ENCODE measurements around the gene GLRX5.

Gene GLRX5

GRCh38 chr14:95549656-95550585 is 15.1 kb downstream of the GLRX5 start:
- Histone ChIP-seq H3K36me3 (ENCODE audit: control insufficient read depth, insufficient read depth, low read length) (peaks cover 10% of the 10 kb centered on the region; the same call in 1 of the 2 replicates), H3K9ac (ENCODE audit: low read depth, low read length) (no peak overlapping the region), H3K27me3 (ENCODE audit: control insufficient read depth, insufficient read depth, low read length) (no peaks in the 10 kb centered on the region), H3K9me3 (ENCODE audit: control insufficient read depth, insufficient read depth, low read length) (no peaks in the 10 kb centered on the region), H3K27ac (ENCODE audit: low read depth, low read length) (no peak overlapping the region), H3K4me1 (ENCODE audit: control insufficient read depth, insufficient read depth, low read length) (no peaks in the 10 kb centered on the region), H3K4me3 (ENCODE audit: low read depth, low read length) (no peak overlapping the region)

GRCh38 chr14:95551435-95551834 is 16.6 kb downstream of the GLRX5 start:
- Histone ChIP-seq H3K36me3 (ENCODE audit: control insufficient read depth, insufficient read depth, low read length) (no peaks in the 10 kb centered on the region), H3K27me3 (ENCODE audit: control insufficient read depth, insufficient read depth, low read length) (peaks cover 8% of the 10 kb centered on the region), H3K9ac (ENCODE audit: low read depth, low read length) (no peak overlapping the region), H3K27ac (ENCODE audit: low read depth, low read length) (no peak overlapping the region), H3K4me1 (ENCODE audit: control insufficient read depth, insufficient read depth, low read length) (no peaks in the 10 kb centered on the region), H3K9me3 (ENCODE audit: control insufficient read depth, insufficient read depth, low read length) (no peaks in the 10 kb centered on the region), H3K4me3 (ENCODE audit: low read depth, low read length) (no peak overlapping the region)

- no peak overlapping the region for H3K9ac ChIP-seq (ENCODE audit: low read depth, low read length)
- H3K27me3 ChIP-seq (ENCODE audit: control insufficient read depth, insufficient read depth, low read length): peaks cover 11% of the 10 kb centered on the region
- H3K4me1 ChIP-seq (ENCODE audit: control insufficient read depth, insufficient read depth, low read length): peaks cover 8% of the 10 kb centered on the region; the same call in 1 of the 2 replicates
- H3K36me3 ChIP-seq (ENCODE audit: control insufficient read depth, insufficient read depth, low read length): no peaks in the 10 kb centered on the region
- H3K9me3 ChIP-seq (ENCODE audit: control insufficient read depth, insufficient read depth, low read length): no peaks in the 10 kb centered on the region
- H3K27ac ChIP-seq (ENCODE audit: low read depth, low read length): no peak overlapping the region
- H3K4me3 ChIP-seq (ENCODE audit: low read depth, low read length): no peak overlapping the region
Measured at GRCh38 chr14:95553141-95553540, 18.3 kb downstream of the GLRX5 start.

GRCh38 chr14:95555053-95555452 is 20.2 kb downstream of the GLRX5 start:
- Histone ChIP-seq H3K27ac (ENCODE audit: low read depth, low read length) (no peak overlapping the region), H3K4me3 (ENCODE audit: low read depth, low read length) (no peak overlapping the region), H3K9me3 (ENCODE audit: control insufficient read depth, insufficient read depth, low read length) (no peaks in the 10 kb centered on the region), H3K9ac (ENCODE audit: low read depth, low read length) (no peak overlapping the region), H3K27me3 (ENCODE audit: control insufficient read depth, insufficient read depth, low read length) (peaks cover 11% of the 10 kb centered on the region), H3K36me3 (ENCODE audit: control insufficient read depth, insufficient read depth, low read length) (no peaks in the 10 kb centered on the region), H3K4me1 (ENCODE audit: control insufficient read depth, insufficient read depth, low read length) (peaks cover 9% of the 10 kb centered on the region; the same call in 1 of the 2 replicates)

GRCh38 chr14:95557291-95557690 is 22.4 kb downstream of the GLRX5 start:
- Histone ChIP-seq H3K27me3 (ENCODE audit: control insufficient read depth, insufficient read depth, low read length) (peaks cover 13% of the 10 kb centered on the region), H3K4me3 (ENCODE audit: low read depth, low read length) (no peak overlapping the region), H3K4me1 (ENCODE audit: control insufficient read depth, insufficient read depth, low read length) (peaks cover 19% of the 10 kb centered on the region; the same call in 1 of the 2 replicates), H3K36me3 (ENCODE audit: control insufficient read depth, insufficient read depth, low read length) (no peaks in the 10 kb centered on the region), H3K27ac (ENCODE audit: low read depth, low read length) (no peak overlapping the region), H3K9ac (ENCODE audit: low read depth, low read length) (no peak overlapping the region), H3K9me3 (ENCODE audit: control insufficient read depth, insufficient read depth, low read length) (no peaks in the 10 kb centered on the region)

GRCh38 chr14:95557832-95558231 is 23.0 kb downstream of the GLRX5 start:
- Histone ChIP-seq H3K9me3 (ENCODE audit: control insufficient read depth, insufficient read depth, low read length) (no peaks in the 10 kb centered on the region), H3K4me3 (ENCODE audit: low read depth, low read length) (no peak overlapping the region), H3K4me1 (ENCODE audit: control insufficient read depth, insufficient read depth, low read length) (peaks cover 19% of the 10 kb centered on the region; the same call in 1 of the 2 replicates), H3K27me3 (ENCODE audit: control insufficient read depth, insufficient read depth, low read length) (peaks cover 15% of the 10 kb centered on the region), H3K36me3 (ENCODE audit: control insufficient read depth, insufficient read depth, low read length) (no peaks in the 10 kb centered on the region), H3K9ac (ENCODE audit: low read depth, low read length) (no peak overlapping the region), H3K27ac (ENCODE audit: low read depth, low read length) (no peak overlapping the region)

- Histone ChIP-seq H3K27me3 (ENCODE audit: control insufficient read depth, insufficient read depth, low read length) (peaks cover 15% of the 10 kb centered on the region), H3K9me3 (ENCODE audit: control insufficient read depth, insufficient read depth, low read length) (no peaks in the 10 kb centered on the region), H3K4me1 (ENCODE audit: control insufficient read depth, insufficient read depth, low read length) (peaks cover 19% of the 10 kb centered on the region; the same call in 1 of the 2 replicates), H3K4me3 (ENCODE audit: low read depth, low read length) (no peak overlapping the region), H3K9ac (ENCODE audit: low read depth, low read length) (no peak overlapping the region), H3K36me3 (ENCODE audit: control insufficient read depth, insufficient read depth, low read length) (no peaks in the 10 kb centered on the region), H3K27ac (ENCODE audit: low read depth, low read length) (no peak overlapping the region)
Measured at GRCh38 chr14:95559203-95559602, 24.4 kb downstream of the GLRX5 start.

GRCh38 chr14:95561001-95561412 is 26.2 kb downstream of the GLRX5 start:
- H3K4me3 ChIP-seq (ENCODE audit: low read depth, low read length): no peak overlapping the region
- no peak overlapping the region for H3K27ac ChIP-seq (ENCODE audit: low read depth, low read length)
- H3K36me3 ChIP-seq (ENCODE audit: control insufficient read depth, insufficient read depth, low read length): no peaks in the 10 kb centered on the region
- H3K27me3 ChIP-seq (ENCODE audit: control insufficient read depth, insufficient read depth, low read length): peaks cover 11% of the 10 kb centered on the region
- peaks cover 19% of the 10 kb centered on the region; the same call in 1 of the 2 replicates for H3K4me1 ChIP-seq (ENCODE audit: control insufficient read depth, insufficient read depth, low read length)
- no peak overlapping the region for H3K9ac ChIP-seq (ENCODE audit: low read depth, low read length)
- H3K9me3 ChIP-seq (ENCODE audit: control insufficient read depth, insufficient read depth, low read length): no peaks in the 10 kb centered on the region

GRCh38 chr14:95562892-95563685 is 28.2 kb downstream of the GLRX5 start:
- no peak overlapping the region for H3K9ac ChIP-seq (ENCODE audit: low read depth, low read length)
- H3K27ac ChIP-seq (ENCODE audit: low read depth, low read length): no peak overlapping the region
- no peaks in the 10 kb centered on the region for H3K9me3 ChIP-seq (ENCODE audit: control insufficient read depth, insufficient read depth, low read length)
- peaks cover 11% of the 10 kb centered on the region; the same call in 1 of the 2 replicates for H3K4me1 ChIP-seq (ENCODE audit: control insufficient read depth, insufficient read depth, low read length)
- H3K27me3 ChIP-seq (ENCODE audit: control insufficient read depth, insufficient read depth, low read length): 0 out of 2 replicates have a peak, but pooled peaks cover 3% of the 10 kb centered on the region
- H3K4me3 ChIP-seq (ENCODE audit: low read depth, low read length): no peak overlapping the region
- H3K36me3 ChIP-seq (ENCODE audit: control insufficient read depth, insufficient read depth, low read length): no peaks in the 10 kb centered on the region

GRCh38 chr14:95564060-95564459 is 29.2 kb downstream of the GLRX5 start:
- Histone ChIP-seq H3K9ac (ENCODE audit: low read depth, low read length) (no peak overlapping the region), H3K36me3 (ENCODE audit: control insufficient read depth, insufficient read depth, low read length) (no peaks in the 10 kb centered on the region), H3K4me1 (ENCODE audit: control insufficient read depth, insufficient read depth, low read length) (peaks cover 10% of the 10 kb centered on the region; the same call in 1 of the 2 replicates), H3K27me3 (ENCODE audit: control insufficient read depth, insufficient read depth, low read length) (0 out of 2 replicates have a peak, but pooled peaks cover 3% of the 10 kb centered on the region), H3K27ac (ENCODE audit: low read depth, low read length) (no peak overlapping the region), H3K9me3 (ENCODE audit: control insufficient read depth, insufficient read depth, low read length) (no peaks in the 10 kb centered on the region), H3K4me3 (ENCODE audit: low read depth, low read length) (no peak overlapping the region)
